Upper lobe of left lung (tissue), 4 donors: ENCODE data around the gene RBBP8NL.

Source experiments
- CTCF ChIP-seq, 6 experiments: fragments of 450-650 bp in 4 of 6; fragments of 200-600 bp in 2 of 6; sonication (generic) in 2 of 6; IDR thresholded peaks; one replicate each; pipeline ENCODE4 v1.5.1; 2016 to 2019; ENCODE audit warnings: antibody characterized with exemption in 6 of 6
- POLR2A ChIP-seq, 4 donors: fragments of 450-650 bp; IDR thresholded peaks; one replicate each; pipeline ENCODE4 v1.5.1; 2016 to 2017; ENCODE audit warnings: antibody characterized with exemption in 4 of 4, mild to moderate bottlenecking in 2 of 4

- no peak for TF ChIP-seq CTCF (IDR thresholded peaks at IDR 0.05)
- no peak for TF ChIP-seq POLR2A (IDR thresholded peaks at IDR 0.05)
Measured at GRCh38 chr20:62466806-62467537, 39.6 kb upstream of the RBBP8NL start.
